Tongue (tissue), 2 donors: Measurements from ENCODE around the gene IFI27. TPM values are rescaled to one million over a fixed set of nuclear protein-coding genes. Genes with fewer than 3 reads are reported as not detected.

Experiments used
- DNase-seq: peaks from one replicate; pipeline ENCODE4 v3.0.0-alpha.2; 2015
- total RNA-seq: library from RNA; depleted of rRNA; stranded (reverse); fragments of >200 nt; gene quantifications from one replicate; pipeline ENCODE4 v1.2.3, GENCODE V29; 2014

The IFI27 gene
- total RNA-seq, 1 donor from 2014 or later: 22.2 TPM

DNA sequence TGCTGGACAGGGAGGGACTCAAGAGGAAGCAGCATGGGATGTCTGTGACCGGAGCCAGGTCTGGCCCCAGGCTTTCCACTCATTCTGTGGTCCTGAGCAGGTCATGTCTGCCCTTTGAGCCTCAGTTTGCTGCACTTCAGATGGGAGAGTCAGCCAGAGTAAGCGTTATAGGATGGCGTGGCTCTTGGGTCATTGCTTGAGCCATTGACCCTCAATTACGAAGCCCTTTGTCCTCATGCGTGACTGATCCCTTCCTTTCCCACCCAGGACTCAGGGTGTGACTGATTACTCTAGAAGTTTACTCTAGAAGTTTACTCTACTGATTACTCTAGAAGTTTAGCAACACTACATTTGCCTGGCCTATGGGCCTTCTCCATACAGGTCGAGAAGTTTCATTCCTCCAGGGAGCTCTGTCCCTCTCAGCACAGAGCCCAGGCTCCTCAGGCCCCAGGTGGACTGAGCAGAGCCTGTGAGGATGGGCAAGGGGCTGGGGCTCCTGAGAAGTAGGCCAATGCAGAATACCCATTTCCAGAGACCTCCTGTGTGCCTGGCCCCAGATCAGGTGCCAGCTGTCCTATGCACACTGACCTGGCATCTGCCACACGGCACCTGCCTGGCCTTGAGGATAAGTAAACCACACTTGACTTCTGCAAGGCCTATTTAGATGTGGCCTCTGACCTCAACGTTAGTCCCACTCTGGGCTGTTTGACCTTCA lies 7.6 kb upstream of the IFI27 start:
- DNase-seq: no peak

DNA sequence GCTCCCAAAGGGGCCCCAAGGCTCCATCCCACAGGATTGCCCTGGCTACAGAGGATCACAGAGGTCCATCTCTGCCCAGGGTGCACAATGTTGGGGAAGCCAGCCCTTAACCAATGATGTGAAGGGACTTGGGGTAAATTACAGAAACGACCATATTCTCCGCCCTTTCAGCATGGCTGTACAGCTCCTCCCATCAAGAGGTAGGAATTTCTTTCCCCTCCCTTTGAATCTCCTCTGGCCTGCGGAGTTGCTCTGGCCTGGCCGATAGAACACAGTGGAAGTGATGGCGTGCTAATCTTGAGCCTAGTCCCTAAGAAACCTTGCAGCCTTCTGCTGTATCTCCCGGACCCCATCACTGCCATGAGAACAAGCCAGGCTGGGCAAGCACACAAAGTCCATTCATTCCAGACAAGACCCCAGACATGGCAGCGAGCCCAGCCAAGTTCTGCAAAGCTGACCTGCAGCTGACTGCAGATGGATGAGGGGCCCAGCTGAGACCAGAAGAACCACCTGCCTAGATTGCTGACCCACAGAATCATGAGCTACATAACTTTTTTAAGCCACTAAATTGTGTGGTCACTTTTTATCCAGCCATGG lies 6.9 kb upstream of the IFI27 start:
- DNase-seq: peak; percentile 67

DNA sequence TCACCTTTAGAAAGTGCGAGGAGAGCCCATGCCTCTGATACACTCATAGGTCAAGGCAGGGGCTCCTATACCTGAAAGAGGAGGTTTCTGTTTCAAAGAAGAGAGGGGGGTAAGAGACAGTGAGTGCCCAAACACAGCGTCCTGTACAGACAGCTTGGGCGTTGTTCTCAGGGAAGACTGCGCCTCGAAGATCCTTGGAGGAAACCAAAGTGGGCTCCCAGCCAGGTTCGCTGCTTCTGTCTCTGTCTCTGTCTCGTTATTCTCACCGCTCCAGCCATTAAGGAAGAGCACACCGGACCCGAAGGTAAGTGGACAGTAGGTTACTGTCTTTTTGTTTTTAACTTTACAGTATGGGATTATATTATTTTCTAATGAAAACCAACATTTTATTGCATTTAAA lies 5.8 kb upstream of the IFI27 start:
- DNase-seq: peak; percentile 18

DNA sequence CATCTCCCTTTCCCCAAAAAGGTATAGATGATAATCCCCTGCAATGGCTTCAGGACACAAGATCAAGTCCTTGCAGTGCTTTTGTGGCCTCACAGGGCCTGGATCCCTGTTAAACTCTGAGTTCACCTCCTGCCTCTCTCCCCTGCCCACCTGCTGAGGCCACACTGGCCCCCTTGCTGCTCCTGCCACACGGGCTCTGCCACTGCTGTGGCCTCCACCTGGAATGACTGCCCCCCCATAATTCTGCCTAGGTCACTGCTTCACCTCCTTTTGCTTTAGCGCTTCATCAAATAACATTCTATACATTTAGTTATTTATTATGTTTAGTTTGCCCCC lies 653 bp upstream of the IFI27 start:
- no peak for DNase-seq

DNA sequence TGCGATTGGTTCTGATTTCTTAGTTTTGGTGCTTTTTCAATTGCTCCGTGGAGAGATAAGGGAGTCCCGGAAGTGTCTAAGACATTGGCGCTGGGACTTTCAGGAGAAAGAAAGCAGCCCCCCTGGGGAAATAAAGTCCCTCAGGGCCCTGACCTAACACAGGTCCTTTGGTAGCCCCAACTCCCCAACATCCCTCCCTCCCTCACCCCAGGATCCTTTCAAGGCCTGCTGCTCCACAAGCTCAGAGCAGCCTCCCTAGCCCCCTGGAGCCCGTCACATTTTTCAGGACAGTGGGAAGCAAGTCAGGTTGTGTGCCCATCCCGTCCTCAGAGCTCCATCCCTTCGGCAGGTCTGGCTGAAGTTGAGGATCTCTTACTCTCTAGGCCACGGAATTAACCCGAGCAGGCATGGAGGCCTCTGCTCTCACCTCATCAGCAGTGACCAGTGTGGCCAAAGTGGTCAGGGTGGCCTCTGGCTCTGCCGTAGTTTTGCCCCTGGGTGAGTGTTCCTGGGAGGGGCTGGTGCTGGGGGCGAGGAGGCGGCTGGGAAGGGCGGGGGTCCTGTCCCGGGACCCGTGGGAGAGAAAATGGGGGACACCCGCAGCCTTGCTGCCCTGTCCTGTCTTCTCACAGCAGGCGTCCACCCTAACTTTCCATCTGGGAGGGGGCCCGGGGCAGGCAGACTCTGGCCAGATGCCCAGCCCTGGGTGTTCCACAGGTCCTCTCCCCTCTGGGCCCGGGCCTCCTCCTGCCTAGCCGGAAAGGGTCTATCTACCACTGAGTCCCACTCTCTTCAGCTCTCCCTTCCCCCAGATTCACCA lies 950 bp downstream of the IFI27 start:
- DNase-seq: no peak

DNA sequence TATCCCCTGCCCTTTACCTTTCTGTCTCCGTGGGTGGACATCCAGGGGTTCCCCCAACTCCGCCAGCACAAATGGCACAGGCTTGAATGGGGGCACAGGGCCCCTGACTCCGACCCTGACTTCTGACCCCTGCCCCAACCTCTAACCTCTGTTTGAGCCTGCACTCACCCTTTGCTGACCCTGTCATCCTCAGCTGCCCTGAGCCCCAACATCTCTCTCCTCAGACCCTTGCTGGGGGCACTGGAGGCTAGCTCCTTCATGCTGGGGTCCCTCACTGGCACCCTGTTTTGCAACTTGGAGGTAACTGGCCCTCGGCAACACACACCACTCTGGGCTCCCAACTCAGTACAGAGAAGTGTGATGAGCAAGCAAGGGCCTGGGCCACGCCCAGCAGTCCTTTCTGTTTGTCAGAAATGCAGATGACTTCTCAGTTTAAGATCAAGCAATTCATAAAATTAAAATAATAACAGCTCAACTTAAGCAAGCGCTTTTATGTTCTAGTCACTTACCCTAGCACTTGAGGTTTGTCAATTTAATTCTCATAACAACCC lies 2.1 kb downstream of the IFI27 start:
- DNase-seq: no peak

- DNase-seq: no peak
Measured at GRCh38 chr14:94113073-94113472, 2.5 kb downstream of the IFI27 start.

DNA sequence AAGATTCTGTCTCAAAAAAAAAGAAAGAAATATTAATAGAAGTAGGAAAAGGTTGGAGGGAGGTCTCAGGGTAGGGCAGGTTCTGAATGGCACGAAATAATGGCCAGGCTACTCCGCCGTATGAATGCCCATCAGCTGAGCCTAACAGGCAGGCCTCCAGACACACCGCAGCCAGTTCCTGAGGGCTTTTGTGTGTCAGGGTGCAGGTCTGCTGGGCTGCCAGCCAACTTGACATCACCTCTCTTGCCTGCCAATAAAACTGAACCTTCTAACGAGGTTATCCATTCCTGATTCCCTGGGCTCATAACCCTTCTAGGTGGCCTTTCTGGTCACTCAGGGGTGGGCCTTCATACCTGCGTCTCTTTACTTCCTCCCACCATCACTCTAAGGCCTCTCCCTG lies 3.0 kb downstream of the IFI27 start:
- peak; percentile 15 for DNase-seq

DNA sequence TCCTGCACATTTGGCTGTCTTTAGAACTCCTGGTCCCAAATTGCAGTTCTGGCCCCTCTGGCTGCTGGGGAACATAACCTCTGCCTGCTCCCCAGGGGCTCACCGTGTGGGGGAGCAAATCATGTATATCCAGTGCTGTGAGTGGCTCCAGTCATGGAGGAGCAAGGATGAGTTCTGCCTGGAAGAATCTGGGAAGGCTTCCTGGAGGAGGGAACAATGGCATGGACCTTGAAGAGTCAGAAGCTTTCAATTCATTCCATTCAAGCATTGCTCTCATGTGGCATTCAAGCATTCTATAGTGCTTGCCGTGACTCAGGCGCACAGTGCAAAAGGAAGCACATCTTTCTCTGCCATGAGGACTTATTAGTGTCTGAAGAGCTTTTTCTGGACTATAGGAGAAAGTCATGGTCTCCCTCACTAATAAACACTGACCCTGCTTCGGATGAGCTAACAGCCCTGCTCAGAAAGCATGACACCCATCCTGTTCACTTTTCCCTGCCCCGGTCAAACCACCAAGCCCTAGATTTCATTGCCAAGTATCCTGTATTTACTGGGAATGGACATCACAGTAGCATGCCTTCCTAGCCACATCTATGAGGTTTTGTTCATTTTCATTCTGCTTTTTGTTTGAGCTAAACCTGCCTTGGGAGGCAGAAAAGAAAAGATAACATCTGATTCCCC lies 3.5 kb downstream of the IFI27 start:
- no peak for DNase-seq

- DNase-seq: no peak
Measured at GRCh38 chr14:94114589-94115057, 4.1 kb downstream of the IFI27 start.

GRCh38 chr14:94115058-94115591 lies 4.6 kb downstream of the IFI27 start:
- peak; percentile 56 for DNase-seq

DNA sequence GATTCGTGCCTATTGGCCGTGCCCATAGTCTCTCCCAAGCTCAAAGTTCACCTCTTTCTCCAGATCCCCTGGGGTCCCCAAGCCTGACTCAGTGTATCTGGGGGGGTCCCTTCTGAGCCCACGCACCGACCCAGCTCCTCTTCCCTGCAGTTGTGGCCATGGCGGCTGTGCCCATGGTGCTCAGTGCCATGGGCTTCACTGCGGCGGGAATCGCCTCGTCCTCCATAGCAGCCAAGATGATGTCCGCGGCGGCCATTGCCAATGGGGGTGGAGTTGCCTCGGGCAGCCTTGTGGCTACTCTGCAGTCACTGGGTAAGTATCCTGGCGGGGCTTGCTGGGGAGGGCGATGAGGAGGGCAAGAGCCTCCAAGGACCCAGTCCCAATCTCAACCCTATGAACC lies 5.1 kb downstream of the IFI27 start:
- DNase-seq: no peak

- no peak for DNase-seq
Measured at GRCh38 chr14:94116701-94117100, 6.2 kb downstream of the IFI27 start.

DNA sequence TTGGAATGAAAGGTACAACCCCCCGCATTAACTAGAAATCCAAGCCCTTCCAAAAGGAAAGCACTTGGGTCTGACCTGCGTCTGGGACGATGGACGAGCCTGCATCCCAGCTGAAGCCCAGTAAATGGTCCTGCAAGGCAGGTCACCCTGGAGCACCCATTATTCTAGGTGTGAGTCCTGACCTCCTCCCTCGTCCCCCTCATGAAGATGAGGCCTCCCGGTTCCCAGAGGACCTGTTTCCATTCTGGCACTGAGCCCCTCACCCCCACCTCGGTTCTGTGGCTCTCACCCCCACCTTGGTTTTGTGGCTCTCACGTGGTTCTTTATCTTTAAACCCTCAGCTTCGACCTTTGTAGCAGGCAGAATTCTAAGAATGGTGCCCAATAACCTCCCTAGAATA lies 7.3 kb downstream of the IFI27 start:
- no peak for DNase-seq

DNA sequence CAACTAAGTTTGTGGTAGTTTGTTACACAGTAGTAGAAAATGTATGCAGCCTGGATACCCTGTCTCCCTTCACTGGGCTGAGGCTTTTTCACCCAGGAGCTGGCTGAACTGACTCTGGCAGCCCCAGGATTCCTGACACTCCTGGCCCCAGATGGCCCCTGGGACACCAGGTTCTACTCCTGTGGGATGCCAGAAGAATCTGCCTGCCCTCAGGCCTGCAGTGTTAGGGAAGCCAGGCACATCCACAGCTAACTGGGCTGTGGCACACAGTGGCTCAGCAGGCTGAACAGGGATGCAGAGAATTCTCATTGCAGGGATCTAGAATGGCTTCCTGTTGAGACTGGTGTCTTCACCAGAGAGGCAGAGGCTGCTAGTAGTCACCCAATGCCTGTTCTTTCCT lies 8.5 kb downstream of the IFI27 start:
- no peak for DNase-seq

DNA sequence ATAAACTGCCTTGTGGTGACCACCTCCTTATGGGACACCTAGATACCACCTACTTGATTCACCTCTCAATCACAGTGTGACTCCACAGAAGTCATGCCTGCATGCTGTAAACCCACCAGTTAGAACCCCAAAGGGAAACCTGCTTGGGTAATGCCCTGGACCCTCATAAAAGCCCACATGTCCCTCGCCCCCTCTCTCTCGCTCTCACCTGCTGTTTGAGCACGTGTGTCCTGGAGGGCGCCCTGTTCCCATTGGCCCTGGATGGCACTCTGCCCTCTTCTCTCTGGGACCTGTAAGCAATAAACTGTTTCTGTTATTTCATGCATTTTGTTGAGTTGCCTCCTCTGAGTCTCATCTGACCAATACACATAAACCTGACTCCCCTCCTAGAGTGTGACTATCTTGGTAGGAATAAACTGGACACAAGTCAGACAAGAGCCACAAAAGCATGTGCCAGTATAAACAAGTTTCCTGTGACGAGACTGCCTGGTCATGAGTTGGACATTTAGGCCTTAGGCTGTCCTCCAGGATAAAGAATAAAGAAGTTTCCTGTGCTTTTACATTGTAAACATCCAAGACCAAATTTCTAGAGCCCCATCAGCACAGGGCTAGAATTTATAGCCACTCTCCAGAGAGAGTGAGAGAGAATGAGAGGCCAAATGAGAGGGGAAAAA lies 10.3 kb downstream of the IFI27 start:
- DNase-seq: no peak

DNA sequence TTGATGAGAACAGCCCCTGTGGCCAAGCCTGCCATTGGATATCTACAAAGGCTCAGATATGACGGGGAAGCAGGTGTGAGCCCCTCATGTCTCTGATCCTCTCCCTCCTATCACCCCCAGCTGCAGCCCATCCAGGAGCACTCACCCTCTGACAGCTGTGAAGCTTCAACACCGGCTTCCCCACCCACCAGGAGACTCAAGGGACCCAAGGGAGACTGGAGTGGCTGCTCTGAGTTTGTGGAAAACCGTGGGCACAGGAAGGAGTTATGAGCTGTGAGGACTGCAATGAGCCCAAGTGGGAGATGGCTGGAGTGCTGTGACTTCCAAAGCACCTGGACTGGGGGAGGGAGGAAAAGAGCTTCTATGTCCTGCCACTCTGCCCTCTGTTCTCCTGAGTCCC lies 10.9 kb downstream of the IFI27 start:
- DNase-seq: no peak

DNA sequence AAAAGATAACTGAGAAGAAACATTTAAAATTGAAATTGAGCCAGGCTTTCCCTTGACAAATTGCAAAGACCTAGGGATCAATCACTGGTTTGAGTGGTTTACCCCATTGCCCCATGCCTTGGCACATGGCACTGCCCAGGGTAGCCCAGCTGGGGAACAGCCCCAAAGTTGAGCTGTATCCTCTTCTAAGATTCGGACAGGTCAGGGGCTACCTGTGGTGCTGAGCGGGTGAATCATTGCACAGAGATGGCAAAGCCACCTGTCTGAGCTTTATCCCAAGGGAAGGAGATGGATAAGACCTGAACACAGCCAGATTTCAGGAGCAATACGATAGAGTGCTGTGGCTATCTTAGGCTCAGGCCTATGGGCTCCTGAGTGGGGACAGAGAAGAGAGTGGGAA lies 11.9 kb downstream of the IFI27 start:
- DNase-seq: no peak

DNA sequence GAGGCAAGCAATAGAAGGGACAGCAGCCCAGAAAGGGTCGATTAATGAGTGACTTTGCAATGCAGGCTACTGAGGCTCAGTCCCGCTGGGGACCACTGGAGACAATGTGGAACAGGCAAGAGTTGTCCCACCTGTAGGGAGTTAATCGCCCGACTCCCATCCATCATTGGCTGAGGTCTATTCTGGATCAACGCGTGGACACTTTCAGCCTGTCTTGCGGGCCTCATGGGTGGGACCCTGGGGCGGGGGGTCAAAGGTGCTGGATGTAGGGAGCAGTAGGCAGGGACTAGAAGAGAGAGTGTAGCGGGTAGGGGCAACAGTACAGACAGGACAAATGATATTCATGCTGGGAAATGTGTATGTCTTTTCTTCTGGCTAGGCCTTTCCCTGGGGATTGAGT lies 12.8 kb downstream of the IFI27 start:
- no peak for DNase-seq

DNA sequence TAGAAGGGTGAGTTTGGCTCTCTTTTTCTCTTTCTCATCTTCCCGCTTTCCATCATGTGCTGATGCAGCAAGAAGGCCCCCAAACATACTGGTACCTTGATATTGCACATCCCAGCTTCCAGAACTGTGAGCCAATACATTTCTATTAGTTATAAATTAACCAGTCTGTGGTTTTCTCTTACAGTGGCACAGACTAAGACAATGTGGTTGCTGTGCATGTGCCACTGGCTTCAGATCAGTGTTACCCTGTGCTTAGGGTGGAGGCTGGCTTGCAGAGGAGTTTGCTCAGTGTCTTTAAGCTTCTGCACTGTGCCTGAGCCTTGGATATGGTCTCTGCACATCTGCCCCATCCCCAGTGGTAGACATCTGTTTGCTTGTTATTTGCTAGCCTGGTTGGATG lies 13.3 kb downstream of the IFI27 start:
- no peak for DNase-seq

GRCh38 chr14:94124582-94125377 lies 14.2 kb downstream of the IFI27 start:
- no peak for DNase-seq
